Heart right ventricle (tissue), 16 donors: ENCODE results near the gene FREM1. TPM values are rescaled to one million over a fixed set of nuclear protein-coding genes. Genes with fewer than 3 reads are reported as not detected.

Source experiments
- ATAC-seq, 8 donors: fragments of 200-7000 bp; cut with Tn5 transposase; one replicate each; pipeline ENCODE4 v1.9.1; 2020; ENCODE audit warnings: mild to moderate bottlenecking in 8 of 8, moderate library complexity in 8 of 8, moderate number of reproducible peaks in 1 of 8
- DNase-seq, 2 donors: peaks; one replicate each; pipeline ENCODE4 v3.0.0-alpha.2; 2020
- H3K27ac ChIP-seq, 10 donors: fragments of 200-600 bp; sonication (generic) in 2 of 10; one replicate each; pipeline versions ENCODE4 v1.5.0 to v1.8.0; 2020 to 2022; ENCODE audit warnings: mild to moderate bottlenecking in 3 of 10
- H3K27me3 ChIP-seq, 7 donors: fragments of 200-600 bp; one replicate each; pipeline ENCODE4 v1.8.0; 2021 to 2022; ENCODE audit warnings: mild to moderate bottlenecking in 2 of 7
- H3K36me3 ChIP-seq, 9 donors: fragments of 200-600 bp; sonication (generic) in 1 of 9; one replicate each; pipeline versions ENCODE4 v1.5.0 to v1.8.0; 2020 to 2022; ENCODE audit warnings: mild to moderate bottlenecking in 2 of 9
- H3K4me1 ChIP-seq, 9 donors: fragments of 200-600 bp; sonication (generic) in 1 of 9; one replicate each; pipeline versions ENCODE4 v1.5.0 to v1.8.0; 2020 to 2022; ENCODE audit warnings: mild to moderate bottlenecking in 4 of 9
- H3K4me3 ChIP-seq, 10 donors: fragments of 200-600 bp; sonication (generic) in 2 of 10; one replicate each; pipeline versions ENCODE4 v1.5.0 to v1.8.0; 2020 to 2022; ENCODE audit warnings: mild to moderate bottlenecking in 7 of 10, moderate library complexity in 2 of 10
- H3K9me3 ChIP-seq, 11 donors: fragments of 200-600 bp in 10 of 11; sonication (generic) in 2 of 11; one replicate each; pipeline versions ENCODE4 v1.5.0 to v1.8.0; 2013 to 2022; ENCODE audit warnings: mild to moderate bottlenecking in 2 of 11, control low read depth in 1 of 11, moderate library complexity in 1 of 11
- CTCF ChIP-seq, 9 donors: fragments of 200-600 bp; sonication (generic) in 2 of 9; IDR thresholded peaks; one replicate each; pipeline versions ENCODE4 v1.5.0 to v1.8.0; 2021 to 2022; ENCODE audit warnings: antibody characterized with exemption in 9 of 9, mild to moderate bottlenecking in 5 of 9, moderate library complexity in 1 of 9
- WGBS, 2 donors: extraction: QIAGEN DNeasy Blood & Tissue Kit; methylation state at CpG; one replicate each; pipeline ENCODE4 v1.1.7; 2013; ENCODE audit warnings: inconsistent platforms in 1 of 2; 5-methylcytosine and 5-hydroxymethylcytosine counted together
- intact Hi-C, 10 donors: fragments of 100-400 bp; cut with DNase I; formaldehyde crosslinking; loops; one replicate each; pipeline versions ENCODE4 v1.11.1 to v1.14.2; 2022
- polyA plus RNA-seq, 2 donors: library from polyadenylated mRNA; stranded (reverse); fragments of 200-250 nt; gene quantifications; one replicate each; pipeline ENCODE4 v1.2.3, GENCODE V29; 2013
- total RNA-seq, 10 donors: library from RNA; stranded (reverse); fragmentation: NEBNext Ultra II Directional in 3 of 10; extraction: Animal tissue kit (Norgen Biotek cat#: 25700) in 3 of 10; gene quantifications; one replicate each; pipeline versions ENCODE4 v1.2.1 to v1.2.4, GENCODE V29; 2021 to 2023
- donor health status: Arrhythmogenic right ventricular cardiomyopathy.
- donor health status: ischemic (EF 13 %, LVEDD 7.1; RV severe dilation, severe dysfunction).
- donor health status: healthy with polysubstance abuse.
- donor health status: DM: no; HTN: yes; CAD: no.
- donor health status: DM: no; HTN: no; CAD: no.
- donor health status: ischemic (EF 25% LVEDD 6.9; RV normal size, moderate dysfunction).
- donor health status: ischemic (EF 25% LVEDD 5.7; RV mildly dilated, moderate dysfunction).
- donor health status: healthy.
- donor health status: DM: yes; HTN: yes; CAD: no.
- donor health status: Ischemic cardiomyopathy.
- donor health status: ischemic (EF 35%, LVEDD 5.7; RV mildly dilated, moderate dysfunction).
- donor health status: nonischemic (EF 11% LVEDD 7.7; RV severe dilation, severe dysfunction).
- donor health status: DM: yes; HTN: yes; CAD: no.
- donor health status: PGD.
- donor health status: ischemic (EF 29% LVEDD 5.4; RV normal size, mild dysfunction).
- donor health status: nonischemic (EF 23%, LVEDD 6.1; RV moderate dilation, normal function).

FREM1 gene
- total and polyA plus RNA-seq, 12 donors: 0.59 to 5.9 (median 3.1) TPM

DNA sequence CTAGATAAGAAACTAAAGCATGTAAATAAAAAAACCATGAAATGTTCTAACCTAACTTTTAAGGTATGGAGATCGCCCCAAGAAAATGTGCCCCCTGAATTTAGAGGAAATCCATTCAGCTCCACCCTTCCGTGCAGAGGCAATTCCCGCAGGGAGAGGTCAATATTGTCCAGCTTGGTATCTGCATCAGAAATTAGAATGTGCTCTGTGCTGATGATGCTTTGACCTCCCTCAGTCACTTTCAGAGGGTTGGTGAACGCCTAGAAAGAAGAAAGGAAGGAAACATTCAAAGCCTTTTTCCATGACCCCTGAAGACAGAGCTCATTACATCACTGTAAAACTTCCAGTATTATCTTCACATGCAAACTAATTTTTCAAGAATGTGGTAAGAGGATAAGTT is 91.0 kb downstream of the FREM1 start:
- WGBS, 2 donors: 65 to 71% methylated on average over 4 of the region's 4 CpGs
- no peak for DNase-seq
- intact Hi-C loops: no loop called here

GRCh38 chr9:14814249-14814628 is 96.0 kb downstream of the FREM1 start:
- H3K4me3 ChIP-seq: no peak overlapping the region
- DNase-seq (no peak), ATAC-seq (no peak)
- H3K27ac ChIP-seq: peak overlapping the region in 1 of 10 donors; percentile 5
- no peak for TF ChIP-seq CTCF (IDR thresholded peaks at IDR 0.05)
- no peaks in the 10 kb centered on the region for H3K9me3 ChIP-seq
- H3K27me3 ChIP-seq: no peaks in the 10 kb centered on the region
- H3K36me3 ChIP-seq: peaks cover 0 to 6% (median 0%) of the 10 kb centered on the region in 9 donors
- H3K4me1 ChIP-seq: peaks cover 0 to 6% (median 0%) of the 10 kb centered on the region in 9 donors
- intact Hi-C loops: no loop called here

More for the DNA sequence above, 91.0 kb downstream of the FREM1 start:
- Histone ChIP-seq H3K27me3 (no peaks in the 10 kb centered on the region), H3K4me3 (no peak overlapping the region), H3K4me1 (peaks cover 0 to under 1% (median 0%) of the 10 kb centered on the region in 9 donors), H3K36me3 (peaks cover 0 to 34% (median 0%) of the 10 kb centered on the region in 9 donors), H3K27ac (no peak overlapping the region), H3K9me3 (no peaks in the 10 kb centered on the region)
- TF ChIP-seq CTCF (IDR thresholded peaks at IDR 0.05): no peak
- ATAC-seq: no peak

DNA sequence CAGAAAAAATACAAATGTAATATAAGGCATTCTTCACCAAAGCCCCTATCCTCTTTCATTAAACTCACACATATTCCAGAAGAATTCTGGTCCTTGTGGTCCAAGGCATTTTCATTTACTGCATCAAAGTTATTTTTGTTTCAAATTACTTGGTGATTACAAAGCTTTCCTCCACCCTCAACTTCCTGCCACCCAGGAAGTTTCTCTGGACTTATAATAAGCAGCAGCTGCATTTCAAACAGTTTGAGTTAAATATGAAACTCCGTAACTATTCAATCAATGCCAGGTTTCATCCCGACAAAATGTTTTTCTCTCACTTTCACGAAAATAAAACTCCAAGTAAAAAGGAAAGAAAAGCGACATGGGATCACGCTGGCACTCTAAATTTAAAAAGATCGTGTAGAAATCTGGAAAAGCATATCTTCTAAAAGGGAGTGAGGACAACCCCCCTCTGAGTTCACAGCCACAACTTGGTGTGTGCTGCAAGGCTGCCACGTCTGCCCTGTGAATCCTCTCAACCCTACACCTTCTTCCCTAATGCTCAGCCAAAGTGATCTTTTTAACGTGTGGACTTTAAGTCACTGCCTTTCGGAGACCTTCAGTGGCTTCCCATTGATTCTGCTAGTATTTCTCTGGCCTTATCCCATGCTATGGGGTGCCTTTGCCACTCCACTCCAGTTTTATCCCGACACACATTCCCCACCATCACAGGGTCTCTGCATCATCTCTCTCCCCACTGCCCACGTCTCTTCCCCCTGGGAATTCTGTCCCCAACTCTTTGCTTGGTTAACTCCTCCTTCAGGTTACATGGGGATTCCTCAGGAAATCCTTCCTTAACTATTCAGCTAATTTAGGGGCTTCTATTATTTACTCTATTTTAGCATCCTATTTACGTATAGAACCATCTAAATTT is 96.6 kb downstream of the FREM1 start:
- no peak for ATAC-seq
- Histone ChIP-seq H3K4me3 (no peak overlapping the region), H3K9me3 (no peaks in the 10 kb centered on the region), H3K27ac (peak overlapping the region in 4 of 10 donors; percentile 5 to 35 (median 32)), H3K27me3 (no peaks in the 10 kb centered on the region), H3K36me3 (peaks cover 0 to 10% (median 0%) of the 10 kb centered on the region in 9 donors), H3K4me1 (peaks cover 0 to 6% (median 0%) of the 10 kb centered on the region in 9 donors)
- 63 to 69% methylated on average over 12 of the region's 12 CpGs for WGBS, 2 donors
- intact Hi-C loops: no loop called here
- no peak for TF ChIP-seq CTCF (IDR thresholded peaks at IDR 0.05)
- no peak for DNase-seq

DNA sequence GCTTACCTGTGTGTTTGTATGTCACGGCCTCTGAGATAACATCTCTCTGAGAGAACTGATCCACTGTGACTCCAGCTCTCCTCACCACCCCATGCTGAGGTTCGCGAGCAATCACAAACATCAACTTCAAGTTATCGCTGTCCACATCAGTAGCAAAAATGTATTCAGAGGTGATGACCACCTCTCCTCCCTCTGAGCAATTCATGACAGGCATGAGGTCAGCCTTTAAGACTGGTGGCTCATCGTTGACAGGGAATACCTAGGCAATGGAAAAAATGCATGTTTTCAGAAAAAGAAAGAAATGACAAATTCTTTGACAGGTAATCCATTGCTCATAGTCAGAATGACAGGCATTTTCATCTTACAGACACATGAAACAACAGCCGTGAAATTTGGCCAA is 97.4 kb downstream of the FREM1 start:
- no peaks in the 10 kb centered on the region for H3K27me3 ChIP-seq
- intact Hi-C loops: no loop called here
- H3K4me1 ChIP-seq: peaks cover 0 to 6% (median 0%) of the 10 kb centered on the region in 9 donors
- DNase-seq: no peak
- H3K4me3 ChIP-seq: no peak overlapping the region
- peaks cover 0 to 10% (median 0%) of the 10 kb centered on the region in 9 donors for H3K36me3 ChIP-seq
- no peaks in the 10 kb centered on the region for H3K9me3 ChIP-seq
- TF ChIP-seq CTCF (IDR thresholded peaks at IDR 0.05): no peak
- peak overlapping the region in 1 of 10 donors; percentile 5 for H3K27ac ChIP-seq
- WGBS, 2 donors: 95 to 96% methylated on average over 6 of the region's 6 CpGs
- no peak for ATAC-seq
